WERI-Rb-1 (cell line): ENCODE results near the gene GPD1L.
"Not testable (repeated sequence)": the region's sequence is repeated elsewhere in the genome, so short reads cannot be mapped to it uniquely, and the experiment has no call there.

Source experiments
- DNase-seq: peaks from one replicate; pipeline ENCODE4 v3.0.0-alpha.2; 2020
- H3K27ac ChIP-seq: fragments of 250-450 bp; sonication (Bioruptor Pico); 2 replicates; pipeline ENCODE4 v1.5.1; 2020; ENCODE audit warnings: mild to moderate bottlenecking, moderate library complexity
- H3K27me3 ChIP-seq: fragments of 250-450 bp; sonication (Bioruptor Pico); 2 replicates; pipeline ENCODE4 v1.5.1; 2021; ENCODE audit warnings: mild to moderate bottlenecking, low read depth, moderate library complexity; ENCODE audit not compliant: insufficient read depth, severe bottlenecking
- H3K36me3 ChIP-seq: fragments of 250-450 bp; sonication (Bioruptor Pico); 2 replicates; pipeline ENCODE4 v1.5.1; 2020; ENCODE audit warnings: mild to moderate bottlenecking, moderate library complexity
- H3K4me3 ChIP-seq: 2 replicates; pipeline ENCODE4 v1.5.1; 2011; ENCODE audit warnings: low read depth, mild to moderate bottlenecking, control low read depth, low read length
- H3K9me3 ChIP-seq: fragments of 250-450 bp; sonication (Bioruptor Pico); 2 replicates; pipeline ENCODE4 v1.5.1; 2021; ENCODE audit warnings: mild to moderate bottlenecking, moderate library complexity; ENCODE audit not compliant: severe bottlenecking
- CTCF ChIP-seq: IDR thresholded peaks from 2 replicates; pipeline ENCODE4 v1.5.1; 2011; ENCODE audit warnings: low read depth, mild to moderate bottlenecking, control low read depth, inconsistent platforms, low read length

GPD1L gene

GRCh38 chr3:32106132-32106928 is at the start of gene GPD1L:
TSS of gene GPD1L (plus strand) at chr3:32106620. CDS start at chr3:32106712, 92 bp downstream.
- H3K36me3 ChIP-seq, result no peaks in the 10 kb centered on the region
- DNase-seq, result peak; percentile 95
- no peaks in the 10 kb centered on the region for H3K27me3 ChIP-seq
- TF ChIP-seq CTCF, result no peak
- peak within 1 kb of the TSS; percentile 68 for H3K4me3 ChIP-seq
- peaks cover 7% of the 10 kb centered on the region for H3K9me3 ChIP-seq
- peak within 1 kb of the TSS; percentile 49 for H3K27ac ChIP-seq

- not testable (repeated sequence) for DNase-seq, H3K27ac ChIP-seq, H3K36me3 ChIP-seq, H3K9me3 ChIP-seq, H3K27me3 ChIP-seq, H3K4me3 ChIP-seq
Measured at GRCh38 chr3:32058465-32058864, 48.0 kb upstream of the GPD1L start.

DNA sequence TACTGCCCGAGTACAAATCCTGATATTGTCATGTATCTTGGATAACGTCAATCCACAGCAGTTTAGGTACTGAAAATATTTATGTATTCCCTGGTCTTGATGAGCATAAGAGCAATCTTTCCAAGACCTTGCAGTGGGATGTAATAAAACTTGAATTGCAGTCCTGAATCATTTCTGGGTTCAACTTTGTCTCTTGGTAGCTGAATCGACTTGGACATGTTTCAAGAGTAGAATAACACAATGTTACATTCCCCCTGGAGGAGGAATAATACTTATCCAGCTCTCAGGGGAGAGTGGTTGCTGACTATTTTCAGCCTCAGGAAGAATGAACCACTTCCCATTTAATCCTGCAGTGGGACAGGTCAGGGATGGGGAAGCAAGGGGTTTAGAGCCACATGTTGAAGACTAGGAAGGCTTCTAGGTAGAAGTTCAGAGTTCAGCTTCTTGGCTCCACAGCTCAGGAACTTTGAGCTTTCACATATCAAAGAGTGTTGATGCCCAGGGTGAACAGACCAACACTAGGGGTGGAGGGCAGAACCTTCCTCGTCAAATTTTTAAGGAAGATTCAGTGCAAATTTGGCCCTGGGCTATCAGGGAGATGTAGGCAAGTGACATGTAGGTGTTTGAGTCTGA is 43.4 kb upstream of the GPD1L start:
- H3K9me3 ChIP-seq, result no peaks in the 10 kb centered on the region
- no peak overlapping the region for H3K27ac ChIP-seq
- H3K4me3 ChIP-seq, result no peak overlapping the region
- TF ChIP-seq CTCF, result no peak
- no peak for DNase-seq
- H3K27me3 ChIP-seq, result no peaks in the 10 kb centered on the region
- H3K36me3 ChIP-seq, result no peaks in the 10 kb centered on the region

GRCh38 chr3:32066686-32067085 is 39.7 kb upstream of the GPD1L start:
- H3K4me3 ChIP-seq, result no peak overlapping the region

DNA sequence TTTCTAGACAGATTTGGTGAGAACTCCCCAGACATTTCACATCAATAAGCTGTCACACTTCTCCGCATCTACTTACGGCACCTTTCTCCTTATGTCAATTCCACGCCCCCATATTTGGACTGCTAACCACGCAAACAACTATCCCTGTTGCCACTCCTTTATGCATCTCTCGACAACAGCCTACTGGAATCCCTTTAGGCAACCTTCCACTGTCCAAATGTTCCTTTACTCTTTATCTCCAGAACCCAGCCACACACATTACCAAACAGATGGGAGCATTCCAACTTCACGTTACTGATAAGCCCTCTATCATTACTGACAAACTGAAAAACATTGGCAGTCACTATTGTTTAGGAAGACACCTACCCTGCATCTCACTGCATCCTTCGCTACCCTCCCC is 32.2 kb upstream of the GPD1L start:
- not testable (repeated sequence) for DNase-seq, H3K4me3 ChIP-seq, H3K27ac ChIP-seq

More at GRCh38 chr3:32066686-32067085, 39.7 kb upstream of the GPD1L start:
- no peak for TF ChIP-seq CTCF
- Histone ChIP-seq H3K9me3 (no peaks in the 10 kb centered on the region), H3K36me3 (no peaks in the 10 kb centered on the region), H3K27me3 (no peaks in the 10 kb centered on the region), H3K27ac (no peak overlapping the region)
- DNase-seq, result no peak

GRCh38 chr3:32076566-32076965 is 29.9 kb upstream of the GPD1L start:
- no peak overlapping the region for H3K4me3 ChIP-seq
- no peaks in the 10 kb centered on the region for H3K27me3 ChIP-seq
- no peak for TF ChIP-seq CTCF
- DNase-seq, result no peak
- H3K9me3 ChIP-seq, result no peaks in the 10 kb centered on the region
- H3K27ac ChIP-seq, result no peak overlapping the region
- no peaks in the 10 kb centered on the region for H3K36me3 ChIP-seq

More for the DNA sequence above, 32.2 kb upstream of the GPD1L start:
- H3K27me3 ChIP-seq, H3K36me3 ChIP-seq, H3K9me3 ChIP-seq: not testable (repeated sequence)
